ENCODE data around the gene MYF5.

The MYF5 gene

DNA sequence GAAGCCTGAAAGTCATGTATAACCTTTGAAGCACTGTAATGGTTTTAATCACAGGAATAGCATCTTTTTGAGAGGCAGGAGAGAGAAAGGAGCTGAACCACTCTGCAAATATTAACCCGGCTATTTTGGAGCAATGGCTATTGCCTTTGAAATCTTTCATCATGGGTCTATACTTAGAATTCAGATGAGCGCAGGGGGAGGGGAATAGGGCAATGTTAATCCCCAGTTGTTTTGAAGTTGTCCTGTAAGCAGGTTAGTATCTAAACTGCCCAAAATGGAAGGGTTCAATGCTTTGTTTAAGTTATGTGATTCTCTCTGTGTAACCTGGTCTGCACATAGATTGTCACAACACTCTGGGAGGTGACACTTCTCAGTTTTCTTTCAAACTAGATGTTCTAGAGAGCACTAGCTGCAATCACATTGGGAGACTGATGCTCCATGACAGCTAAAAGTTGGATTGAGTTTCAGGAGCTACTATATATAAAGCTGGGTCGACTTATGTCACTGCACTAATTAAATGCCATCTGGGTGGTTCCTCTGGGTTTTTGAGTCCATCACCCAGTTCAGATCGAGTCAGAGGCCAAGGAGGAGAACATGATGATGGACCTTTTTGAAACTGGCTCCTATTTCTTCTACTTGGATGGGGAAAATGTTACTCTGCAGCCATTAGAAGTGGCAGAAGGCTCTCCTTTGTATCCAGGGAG, 9.4 kb upstream of the MYF5 start, which contains the start of gene MYF6:
MYF6 (plus strand) TSS at position 509 of the 704 bp plus-strand sequence; CDS start at position 595, 86 bp downstream.
- H3K27ac ChIP-seq, result no peak within 1 kb of the TSS
- no peak for TF ChIP-seq ZFX (IDR thresholded peaks at IDR 0.05; ENCODE audit: borderline replicate concordance)
- TF ChIP-seq, protein P1, sequence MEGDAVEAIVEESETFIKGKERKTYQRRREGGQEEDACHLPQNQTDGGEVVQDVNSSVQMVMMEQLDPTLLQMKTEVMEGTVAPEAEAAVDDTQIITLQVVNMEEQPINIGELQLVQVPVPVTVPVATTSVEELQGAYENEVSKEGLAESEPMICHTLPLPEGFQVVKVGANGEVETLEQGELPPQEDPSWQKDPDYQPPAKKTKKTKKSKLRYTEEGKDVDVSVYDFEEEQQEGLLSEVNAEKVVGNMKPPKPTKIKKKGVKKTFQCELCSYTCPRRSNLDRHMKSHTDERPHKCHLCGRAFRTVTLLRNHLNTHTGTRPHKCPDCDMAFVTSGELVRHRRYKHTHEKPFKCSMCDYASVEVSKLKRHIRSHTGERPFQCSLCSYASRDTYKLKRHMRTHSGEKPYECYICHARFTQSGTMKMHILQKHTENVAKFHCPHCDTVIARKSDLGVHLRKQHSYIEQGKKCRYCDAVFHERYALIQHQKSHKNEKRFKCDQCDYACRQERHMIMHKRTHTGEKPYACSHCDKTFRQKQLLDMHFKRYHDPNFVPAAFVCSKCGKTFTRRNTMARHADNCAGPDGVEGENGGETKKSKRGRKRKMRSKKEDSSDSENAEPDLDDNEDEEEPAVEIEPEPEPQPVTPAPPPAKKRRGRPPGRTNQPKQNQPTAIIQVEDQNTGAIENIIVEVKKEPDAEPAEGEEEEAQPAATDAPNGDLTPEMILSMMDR (IDR thresholded peaks at IDR 0.05), result no peak

GRCh38 chr12:80707830-80708258, 8.9 kb upstream of the MYF5 start:
- no peak for TF ChIP-seq ZFX (IDR thresholded peaks at IDR 0.05; ENCODE audit: borderline replicate concordance)
- TF ChIP-seq, protein P1 (IDR thresholded peaks at IDR 0.05), result no peak
- H3K27ac ChIP-seq, result no peak overlapping the region

- no peak for TF ChIP-seq ZFX (IDR thresholded peaks at IDR 0.05; ENCODE audit: borderline replicate concordance)
- TF ChIP-seq, protein P1 (IDR thresholded peaks at IDR 0.05), result no peak
- no peak overlapping the region for H3K27ac ChIP-seq
Measured at GRCh38 chr12:80708259-80708974, 8.3 kb upstream of the MYF5 start.

GRCh38 chr12:80708975-80709328, 7.8 kb upstream of the MYF5 start:
- no peak for TF ChIP-seq ZFX (IDR thresholded peaks at IDR 0.05; ENCODE audit: borderline replicate concordance)
- TF ChIP-seq, protein P1 (IDR thresholded peaks at IDR 0.05), result no peak
- H3K27ac ChIP-seq, result no peak overlapping the region

DNA sequence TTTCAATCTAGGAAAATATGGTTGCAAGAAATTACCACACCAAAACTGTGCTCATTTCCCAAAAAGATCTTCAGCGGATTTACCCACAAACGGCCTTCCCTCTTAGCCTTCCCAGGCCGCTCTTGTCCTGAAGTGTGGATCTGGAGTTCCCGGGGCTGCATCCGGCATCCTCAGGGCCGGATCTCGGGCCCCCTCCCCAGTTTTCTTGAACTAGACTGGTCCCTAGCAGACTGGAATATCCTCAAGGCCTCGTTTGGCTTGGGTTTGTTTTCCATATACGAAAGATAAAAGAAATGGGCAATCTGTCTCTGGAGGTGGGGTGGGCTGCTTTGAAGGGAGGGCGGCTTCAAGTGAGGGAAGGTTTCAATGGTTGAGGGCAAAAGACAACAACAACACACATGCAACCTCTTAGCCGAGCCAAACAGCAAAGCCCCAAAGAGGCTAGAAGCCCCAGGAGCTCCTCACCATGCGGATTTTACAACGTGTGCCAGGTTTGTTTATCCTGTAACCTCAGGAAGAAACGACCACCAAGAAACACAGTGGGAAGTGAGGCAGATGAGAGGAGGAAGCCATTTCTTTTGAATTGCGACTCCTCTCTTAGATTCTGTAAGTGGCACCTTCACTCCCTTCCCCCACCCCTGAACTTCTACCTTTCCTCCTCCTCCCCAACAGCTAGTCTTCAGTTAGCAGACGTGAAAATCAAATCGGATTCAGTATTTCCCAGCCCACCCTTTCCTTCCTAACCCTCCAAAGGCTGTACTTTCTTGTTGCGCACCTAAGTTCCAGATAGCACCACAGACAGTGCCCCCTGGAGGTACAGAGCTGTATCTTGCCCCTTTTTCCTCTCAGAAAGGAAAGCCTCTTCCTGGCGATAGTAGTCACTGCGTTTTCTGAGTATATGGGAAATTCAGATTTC, 6.6 kb upstream of the MYF5 start:
- TF ChIP-seq, protein P1 (IDR thresholded peaks at IDR 0.05), result peak; percentile 81
- TF ChIP-seq ZFX (IDR thresholded peaks at IDR 0.05; ENCODE audit: borderline replicate concordance), result no peak
- H3K27ac ChIP-seq, result no peak overlapping the region; the same call in 1 of the 2 replicates

GRCh38 chr12:80710727-80711449, 5.8 kb upstream of the MYF5 start:
- peak overlapping the region; percentile 45 for H3K27ac ChIP-seq
- TF ChIP-seq, protein P1 (IDR thresholded peaks at IDR 0.05), result peak; percentile 31
- no peak for TF ChIP-seq ZFX (IDR thresholded peaks at IDR 0.05; ENCODE audit: borderline replicate concordance)
